ENCODE results near the gene PLXNA3. TPM values are rescaled to one million over a fixed set of nuclear protein-coding genes. Genes with fewer than 3 reads are reported as not detected.

Gene PLXNA3
- total RNA-seq, 1 donor from 2014 or later, result 458 TPM

DNA sequence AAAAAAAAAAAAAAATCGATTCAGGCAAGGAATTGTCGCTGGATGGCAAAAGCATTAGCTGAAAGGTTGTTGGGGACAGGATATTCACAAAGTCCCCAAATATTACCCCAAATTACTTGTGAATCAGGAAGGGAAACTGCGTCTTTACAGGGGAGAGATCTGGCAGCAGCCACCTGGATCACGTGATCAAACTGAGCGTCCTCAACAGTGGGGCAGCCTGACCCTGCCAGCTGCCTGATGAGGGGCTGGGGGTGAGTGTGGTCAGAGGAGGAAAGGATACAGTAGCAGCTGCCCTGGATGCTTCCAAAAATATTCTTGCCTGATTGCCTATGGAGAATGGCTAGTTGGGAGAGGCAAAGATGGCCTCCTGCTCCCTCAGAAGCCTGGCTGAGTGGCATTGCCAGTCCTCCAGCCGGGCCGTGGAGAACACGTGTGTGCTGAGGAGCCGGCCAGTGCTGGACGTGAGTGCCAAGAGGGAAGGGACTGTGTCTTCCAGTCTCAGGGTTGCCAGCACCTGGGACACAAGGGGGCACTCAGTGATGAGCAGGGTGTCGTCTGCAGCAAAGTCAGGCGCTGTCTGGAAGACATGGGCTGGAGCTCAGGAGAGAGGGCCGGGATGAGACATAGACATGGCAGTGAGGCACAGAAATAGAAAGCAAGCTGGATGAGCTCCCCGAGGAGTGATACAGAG lies 24.0 kb downstream of the PLXNA3 start:
- no peaks in the 10 kb centered on the region for H3K4me1 Mint-ChIP-seq (ENCODE audit: low read depth, unreplicated experiment)
- peaks cover 4% of the 10 kb centered on the region for H3K27me3 Mint-ChIP-seq (ENCODE audit: unreplicated experiment)
- no peaks in the 10 kb centered on the region for H3K9me3 Mint-ChIP-seq (ENCODE audit: unreplicated experiment)
- no peak for DNase-seq
- H3K36me3 Mint-ChIP-seq (ENCODE audit: unreplicated experiment), result no peaks in the 10 kb centered on the region
- H3K4me3 Mint-ChIP-seq (ENCODE audit: unreplicated experiment), result no peak overlapping the region
- TF ChIP-seq, protein P1, sequence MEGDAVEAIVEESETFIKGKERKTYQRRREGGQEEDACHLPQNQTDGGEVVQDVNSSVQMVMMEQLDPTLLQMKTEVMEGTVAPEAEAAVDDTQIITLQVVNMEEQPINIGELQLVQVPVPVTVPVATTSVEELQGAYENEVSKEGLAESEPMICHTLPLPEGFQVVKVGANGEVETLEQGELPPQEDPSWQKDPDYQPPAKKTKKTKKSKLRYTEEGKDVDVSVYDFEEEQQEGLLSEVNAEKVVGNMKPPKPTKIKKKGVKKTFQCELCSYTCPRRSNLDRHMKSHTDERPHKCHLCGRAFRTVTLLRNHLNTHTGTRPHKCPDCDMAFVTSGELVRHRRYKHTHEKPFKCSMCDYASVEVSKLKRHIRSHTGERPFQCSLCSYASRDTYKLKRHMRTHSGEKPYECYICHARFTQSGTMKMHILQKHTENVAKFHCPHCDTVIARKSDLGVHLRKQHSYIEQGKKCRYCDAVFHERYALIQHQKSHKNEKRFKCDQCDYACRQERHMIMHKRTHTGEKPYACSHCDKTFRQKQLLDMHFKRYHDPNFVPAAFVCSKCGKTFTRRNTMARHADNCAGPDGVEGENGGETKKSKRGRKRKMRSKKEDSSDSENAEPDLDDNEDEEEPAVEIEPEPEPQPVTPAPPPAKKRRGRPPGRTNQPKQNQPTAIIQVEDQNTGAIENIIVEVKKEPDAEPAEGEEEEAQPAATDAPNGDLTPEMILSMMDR (IDR thresholded peaks at IDR 0.05; ENCODE audit: partially characterized antibody, unreplicated experiment), result no peak
- no peak overlapping the region for H3K27ac Mint-ChIP-seq (ENCODE audit: unreplicated experiment)

DNA sequence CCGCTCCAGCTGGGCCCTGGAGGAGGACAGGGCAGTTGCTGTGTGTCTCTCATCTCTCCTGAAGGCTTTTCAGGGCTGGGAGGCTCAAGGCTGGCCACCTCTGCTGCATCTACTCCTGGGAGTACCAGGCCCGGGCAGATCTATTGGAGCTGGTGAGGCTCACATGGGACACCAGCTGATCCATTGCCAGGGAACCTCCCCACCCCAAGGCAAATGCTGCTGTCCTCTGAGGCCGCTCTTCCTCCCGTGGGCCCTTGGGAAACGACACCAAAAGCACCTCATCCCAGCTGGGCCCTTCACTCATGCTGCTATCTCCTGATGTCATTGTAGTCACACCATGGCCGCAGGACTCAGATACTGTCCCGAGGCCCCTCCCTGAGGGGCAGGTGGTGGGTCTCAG lies 24.7 kb downstream of the PLXNA3 start:
- Mint-ChIP-seq H3K9me3 (ENCODE audit: unreplicated experiment) (no peaks in the 10 kb centered on the region), H3K27me3 (ENCODE audit: unreplicated experiment) (peaks cover 3% of the 10 kb centered on the region), H3K4me1 (ENCODE audit: low read depth, unreplicated experiment) (no peaks in the 10 kb centered on the region), H3K36me3 (ENCODE audit: unreplicated experiment) (no peaks in the 10 kb centered on the region), H3K4me3 (ENCODE audit: unreplicated experiment) (no peak overlapping the region), H3K27ac (ENCODE audit: unreplicated experiment) (no peak overlapping the region)
- TF ChIP-seq, protein P1 (IDR thresholded peaks at IDR 0.05; ENCODE audit: partially characterized antibody, unreplicated experiment), result no peak
- DNase-seq, result no peak

DNA sequence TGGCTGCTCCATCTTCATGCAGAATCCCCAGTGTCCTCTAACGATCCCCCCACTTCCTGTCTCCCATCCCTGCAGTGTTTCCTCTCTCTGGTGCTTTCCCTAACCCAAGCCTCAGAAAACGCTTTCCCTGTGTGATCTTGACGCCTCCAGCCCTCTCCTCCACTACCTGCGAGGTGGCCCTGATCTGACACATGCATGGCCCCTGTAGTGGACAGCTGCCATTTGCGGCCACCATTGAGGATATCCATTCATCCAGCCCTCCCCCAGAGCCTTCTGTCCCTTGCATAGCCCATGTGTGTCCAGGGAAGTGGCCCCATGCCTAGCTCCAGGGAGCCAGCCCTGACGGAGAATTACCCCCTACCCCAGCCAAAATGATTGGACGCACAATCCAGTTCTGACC lies 25.2 kb downstream of the PLXNA3 start:
- Mint-ChIP-seq H3K4me1 (ENCODE audit: low read depth, unreplicated experiment) (no peaks in the 10 kb centered on the region), H3K4me3 (ENCODE audit: unreplicated experiment) (peak overlapping the region; percentile 38), H3K9me3 (ENCODE audit: unreplicated experiment) (no peaks in the 10 kb centered on the region), H3K27ac (ENCODE audit: unreplicated experiment) (no peak overlapping the region), H3K36me3 (ENCODE audit: unreplicated experiment) (no peaks in the 10 kb centered on the region), H3K27me3 (ENCODE audit: unreplicated experiment) (peaks cover 3% of the 10 kb centered on the region)
- TF ChIP-seq, protein P1 (IDR thresholded peaks at IDR 0.05; ENCODE audit: partially characterized antibody, unreplicated experiment), result no peak
- no peak for DNase-seq

DNA sequence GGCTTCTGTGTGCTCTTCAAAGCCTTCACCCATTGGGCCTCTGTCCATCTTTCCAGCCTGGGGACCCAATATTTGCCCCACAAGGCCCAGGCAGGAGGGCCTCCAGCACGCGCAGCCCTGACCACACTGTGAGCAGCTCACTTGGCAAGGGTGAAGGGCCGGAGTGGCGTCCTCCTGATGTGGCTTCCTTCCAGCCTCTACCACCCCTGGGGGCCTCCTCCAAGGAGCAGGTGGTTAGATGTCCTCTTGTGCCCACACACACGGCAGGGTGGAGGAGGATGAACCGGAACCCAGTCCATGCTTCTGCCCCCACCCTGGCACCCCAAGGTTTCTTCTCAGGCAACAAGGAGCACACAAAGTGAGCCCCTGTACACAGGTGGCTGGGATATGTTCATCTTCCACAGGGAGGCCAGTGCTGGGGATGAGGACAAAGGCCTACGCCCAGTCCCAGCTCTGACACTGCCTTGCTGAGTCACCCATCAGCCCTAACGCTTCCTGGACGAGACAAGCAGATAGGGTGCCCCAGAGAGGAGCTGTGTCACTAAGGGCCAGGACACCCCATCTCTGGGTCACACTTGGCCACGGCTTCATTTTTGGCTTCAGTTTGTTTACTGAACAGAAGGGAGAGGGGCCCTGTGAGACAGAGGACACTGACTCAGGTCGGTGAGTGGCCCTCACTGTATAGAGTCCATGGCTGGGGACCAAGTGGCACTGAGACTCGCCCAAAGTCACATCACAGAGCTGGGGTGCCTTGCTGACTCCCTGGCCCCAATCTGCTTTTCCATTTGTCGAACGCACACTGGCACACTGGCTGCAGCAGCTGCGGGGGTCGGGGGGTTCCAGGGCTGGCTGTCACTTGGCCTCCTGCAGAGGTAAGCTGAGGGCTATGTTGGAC lies 26.4 kb downstream of the PLXNA3 start:
- Mint-ChIP-seq H3K36me3 (ENCODE audit: unreplicated experiment) (no peaks in the 10 kb centered on the region), H3K27me3 (ENCODE audit: unreplicated experiment) (peaks cover 1% of the 10 kb centered on the region), H3K4me3 (ENCODE audit: unreplicated experiment) (no peak overlapping the region), H3K27ac (ENCODE audit: unreplicated experiment) (no peak overlapping the region), H3K4me1 (ENCODE audit: low read depth, unreplicated experiment) (no peaks in the 10 kb centered on the region), H3K9me3 (ENCODE audit: unreplicated experiment) (peaks cover under 1% of the 10 kb centered on the region)
- TF ChIP-seq, protein P1 (IDR thresholded peaks at IDR 0.05; ENCODE audit: partially characterized antibody, unreplicated experiment), result no peak
- no peak for DNase-seq
